T-helper 1 cell (primary cell): ENCODE results near the gene NIN.
"Not testable (repeated sequence)": the region's sequence is repeated elsewhere in the genome, so short reads cannot be mapped to it uniquely, and the experiment has no call there.

Source experiments
- DNase-seq, 5 donors: peaks; one replicate each; pipeline ENCODE4 v3.0.0-alpha.2; 2012 to 2020

The NIN gene

DNA sequence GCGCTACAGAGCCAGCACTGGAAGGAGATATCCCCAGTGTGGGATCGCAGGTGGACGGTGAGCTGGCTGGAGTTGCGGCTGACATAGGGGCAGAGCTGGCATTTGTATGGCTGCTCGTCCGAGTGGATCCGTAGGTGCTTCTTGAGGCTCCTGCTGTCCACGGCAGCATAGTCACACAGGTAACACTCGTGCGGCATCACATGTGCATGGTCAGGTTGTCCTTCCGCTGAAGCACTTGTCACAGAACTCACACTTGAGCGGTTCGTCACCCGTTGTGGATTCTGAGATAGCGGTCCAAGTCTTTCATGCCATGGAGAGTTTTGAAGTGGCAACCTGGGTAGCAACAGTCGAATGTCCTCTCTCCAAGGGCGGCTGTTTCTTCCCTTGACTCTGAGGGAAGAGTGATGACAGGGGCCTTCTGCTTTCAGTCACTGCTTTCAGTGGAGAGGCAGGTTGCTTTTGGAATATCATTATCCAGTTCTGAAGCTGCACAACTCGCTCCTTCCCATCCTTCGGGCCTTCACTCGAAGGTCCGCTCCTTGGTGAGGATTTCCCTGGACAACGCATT lies 125.9 kb downstream of the NIN start:
- DNase-seq, result no peak

DNA sequence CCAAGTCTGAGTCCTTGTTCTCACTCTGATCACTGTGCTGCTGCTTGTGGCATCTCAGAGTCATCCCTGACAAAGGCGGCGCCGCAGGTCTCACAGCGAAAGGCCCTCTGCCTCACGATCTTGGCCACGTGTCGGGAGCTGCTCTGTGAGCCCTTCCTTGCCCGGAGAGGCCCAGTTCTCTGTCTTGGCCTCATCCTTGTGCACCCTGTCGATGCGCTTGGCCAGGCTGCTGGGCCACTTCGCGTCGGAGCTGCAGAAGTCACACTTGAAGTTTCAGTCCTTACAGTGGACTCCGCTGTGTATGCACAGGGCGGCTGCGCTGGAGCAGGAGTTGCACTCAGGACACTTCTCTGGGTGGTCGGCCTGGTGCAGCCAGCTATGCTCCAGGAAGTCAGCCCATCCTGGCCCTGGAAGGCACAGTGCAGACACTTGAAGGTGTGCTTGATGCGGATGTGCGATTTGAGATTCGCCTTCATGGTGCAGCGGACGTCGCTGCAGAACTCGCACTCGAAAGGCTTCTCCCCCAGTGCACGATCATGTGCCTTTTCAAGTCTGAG lies 126.4 kb downstream of the NIN start:
- no peak for DNase-seq

- no peak for DNase-seq
These were observed 133.2 kb downstream of the NIN start for GRCh38 chr14:50697659-50698290.

- not testable (repeated sequence) for DNase-seq
These were observed 136.7 kb downstream of the NIN start for GRCh38 chr14:50694260-50694659.

DNA sequence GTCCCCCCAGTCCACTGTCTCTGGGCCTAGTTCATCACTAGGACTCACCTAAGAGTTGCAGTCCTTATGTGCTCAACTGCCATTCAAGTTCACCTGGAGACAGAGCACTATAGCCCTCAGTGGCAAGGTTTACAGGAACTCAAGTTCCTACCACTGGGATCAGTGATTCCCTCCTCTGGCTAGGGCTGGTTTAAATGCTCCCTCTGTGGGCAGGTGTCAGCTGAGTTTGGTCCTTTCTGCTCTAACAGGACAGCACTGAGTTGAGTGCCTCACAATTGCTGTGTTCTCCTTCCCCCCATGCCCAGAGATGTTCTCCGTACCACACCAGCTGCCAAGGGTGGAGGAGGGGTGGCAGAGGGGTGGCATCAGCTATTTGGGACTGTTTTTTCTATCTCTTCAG lies 142.1 kb downstream of the NIN start:
- no peak for DNase-seq

GRCh38 chr14:50679674-50680073 lies 151.3 kb downstream of the NIN start:
- no peak for DNase-seq

DNA sequence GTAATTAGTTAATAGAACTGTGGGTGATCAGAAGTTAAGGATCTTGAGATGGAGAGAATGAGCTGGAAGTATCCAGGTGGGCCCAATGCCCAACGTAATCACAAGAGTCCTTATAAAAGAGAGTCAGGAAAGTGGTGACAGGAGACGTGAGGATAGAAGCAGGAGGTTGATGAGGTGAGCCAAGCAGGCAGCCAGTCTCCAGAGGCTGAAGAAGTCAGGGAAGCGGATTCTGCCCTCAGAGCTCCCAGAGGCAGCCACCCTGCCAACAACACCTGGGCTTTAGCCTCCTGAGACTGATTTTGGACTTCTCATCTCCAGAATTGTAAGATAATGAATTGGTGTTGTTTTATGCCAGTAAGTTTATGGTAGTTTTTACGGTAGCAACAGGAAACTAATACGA lies 152.8 kb downstream of the NIN start:
- DNase-seq, result no peak

DNA sequence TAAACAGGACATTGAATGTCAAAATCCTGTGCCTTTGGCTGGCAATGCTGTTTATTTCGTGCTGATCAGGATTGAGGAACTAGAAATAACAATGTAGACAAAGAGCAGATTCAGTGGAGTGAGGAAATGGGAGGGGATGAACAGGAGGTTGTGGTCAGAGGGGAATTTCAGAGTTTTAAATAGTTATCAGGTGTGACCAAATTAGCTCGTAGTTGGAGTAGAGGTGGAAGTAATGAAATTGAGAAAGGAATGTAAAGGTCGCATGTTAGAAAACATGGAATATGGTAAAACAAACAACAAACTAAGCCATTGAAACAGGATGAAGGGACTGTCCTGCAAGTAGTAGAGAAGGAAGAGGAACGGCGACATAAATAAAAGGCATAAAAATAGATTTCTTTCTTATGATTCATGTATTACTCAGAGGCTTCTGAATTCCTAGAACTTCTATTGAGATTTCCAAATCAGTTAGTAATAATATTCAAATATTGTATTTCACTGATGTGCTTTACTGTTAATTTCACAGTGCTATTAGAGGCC lies 153.4 kb downstream of the NIN start:
- DNase-seq, result no peak

DNA sequence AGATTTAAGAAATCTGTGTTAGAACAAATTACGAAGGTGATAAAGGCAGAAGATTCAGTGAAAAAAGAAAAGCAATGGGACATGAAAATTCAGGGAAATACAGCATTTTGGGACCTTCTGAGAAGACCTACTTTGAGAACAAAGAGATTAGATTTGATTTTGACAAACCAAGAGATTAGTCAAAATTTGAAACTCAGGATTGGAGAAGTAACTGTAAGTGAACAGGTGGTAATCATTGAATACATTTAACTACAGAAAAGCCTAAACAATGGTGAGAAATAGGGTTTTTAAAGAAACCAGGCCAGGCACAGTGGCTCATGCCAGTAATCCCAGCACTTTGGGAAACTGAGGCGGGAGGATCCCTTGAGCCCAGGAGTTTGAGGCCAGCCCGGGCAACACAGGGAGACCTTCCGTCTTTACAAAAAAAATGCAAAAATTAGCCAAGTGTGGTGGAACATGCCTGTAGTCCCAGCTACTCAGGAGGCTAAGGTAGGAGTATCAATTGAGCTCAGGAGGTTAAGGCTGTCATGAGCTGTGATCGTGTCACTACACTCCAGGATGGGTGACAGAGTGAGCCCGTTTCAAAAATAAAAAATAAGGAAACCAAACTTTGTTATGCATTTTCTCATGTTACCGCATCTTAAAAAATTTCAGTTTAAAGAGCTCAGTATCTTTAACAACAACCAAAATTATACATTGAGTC lies 154.0 kb downstream of the NIN start:
- no peak for DNase-seq

GRCh38 chr14:50675597-50675996 lies 155.4 kb downstream of the NIN start:
- no peak for DNase-seq

GRCh38 chr14:50670866-50671256 lies 160.1 kb downstream of the NIN start:
- no peak for DNase-seq

DNA sequence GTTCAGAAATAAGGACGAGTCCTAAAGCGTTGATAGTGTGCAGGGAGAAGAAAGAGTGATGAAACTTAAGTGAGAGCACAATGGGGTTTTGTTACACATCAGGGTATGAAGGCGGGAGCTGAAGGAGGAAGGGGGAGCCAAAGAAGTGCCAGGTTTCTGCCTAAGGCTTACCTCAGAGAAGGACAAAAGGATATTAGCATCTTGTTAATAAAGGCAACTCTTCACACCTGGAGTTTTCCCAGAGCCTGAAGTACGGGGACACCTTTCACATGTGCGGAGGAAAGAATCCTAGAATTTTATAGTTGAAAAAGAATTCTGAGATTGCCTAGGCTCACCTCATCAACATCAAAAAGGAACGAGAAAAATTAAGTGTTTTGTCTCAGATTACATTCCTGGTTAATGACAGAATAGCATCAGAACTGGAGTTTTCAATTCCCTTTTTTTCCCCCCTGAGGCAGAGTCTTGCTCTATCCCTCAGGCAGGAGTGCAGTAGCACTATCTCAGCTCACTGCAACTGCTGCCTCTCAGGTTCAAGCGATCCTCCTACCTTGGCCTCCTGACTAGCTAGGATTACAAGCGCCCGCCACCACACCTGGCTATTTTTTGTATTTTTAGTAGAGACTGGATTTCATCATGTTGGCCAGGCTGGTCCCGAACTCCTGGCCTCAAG lies 160.6 kb downstream of the NIN start:
- no peak for DNase-seq
